Mesothelial cell of epicardium (in vitro differentiated cells): ENCODE measurements around the gene SKAP1. TPM values are rescaled to one million over a fixed set of nuclear protein-coding genes. Genes with fewer than 3 reads are reported as not detected.
A peak's percentile ranks its signal among the peaks of the same experiment; 100 is the strongest.

Experiments used
- DNase-seq, 2 experiments: peaks; one replicate each; pipeline ENCODE4 v3.0.0; 2021; ENCODE audit warnings: low spot score in 2 of 2; ENCODE audit not compliant: unreplicated experiment in 2 of 2
- H3K27ac Mint-ChIP-seq: 2 replicates; pipeline ENCODE4 v1.8.0; 2021; ENCODE audit warnings: mixed read lengths
- H3K27me3 Mint-ChIP-seq: 2 replicates; pipeline ENCODE4 v1.8.0; 2021; ENCODE audit warnings: low read depth, mixed read lengths
- H3K36me3 Mint-ChIP-seq: 2 replicates; pipeline ENCODE4 v1.8.0; 2021; ENCODE audit warnings: mixed read lengths
- H3K4me1 Mint-ChIP-seq: 2 replicates; pipeline ENCODE4 v1.8.0; 2021; ENCODE audit warnings: mixed read lengths
- H3K4me3 Mint-ChIP-seq: 2 replicates; pipeline ENCODE4 v1.8.0; 2021; ENCODE audit warnings: mild to moderate bottlenecking, moderate library complexity, mixed read lengths
- H3K9me3 Mint-ChIP-seq: 2 replicates; pipeline ENCODE4 v1.8.0; 2021; ENCODE audit warnings: mixed read lengths
- CTCF ChIP-seq: fragments of 200-600 bp; sonication (generic); IDR thresholded peaks from one replicate; pipeline ENCODE4 v1.5.0; 2021; ENCODE audit warnings: antibody characterized with exemption; ENCODE audit not compliant: unreplicated experiment
- total RNA-seq: library from RNA; stranded (reverse); gene quantifications from 3 replicates; pipeline ENCODE4 v1.2.1, GENCODE V29; 2021

The SKAP1 gene
- total RNA-seq, 1 donor from 2014 or later = 3.4 TPM

GRCh38 chr17:48241131-48241591, 188.9 kb downstream of the SKAP1 start:
- Mint-ChIP-seq H3K4me3 (no peak overlapping the region), H3K9me3 (no peaks in the 10 kb centered on the region), H3K27me3 (no peaks in the 10 kb centered on the region), H3K27ac (peak overlapping the region; percentile 97), H3K4me1 (peaks cover 74% of the 10 kb centered on the region), H3K36me3 (no peaks in the 10 kb centered on the region)
- TF ChIP-seq CTCF = no peak
- DNase-seq = no peak

- TF ChIP-seq CTCF = no peak
- Mint-ChIP-seq H3K36me3 (no peaks in the 10 kb centered on the region), H3K4me1 (peaks cover 73% of the 10 kb centered on the region), H3K9me3 (no peaks in the 10 kb centered on the region), H3K4me3 (no peak overlapping the region), H3K27ac (peak overlapping the region; percentile 97), H3K27me3 (no peaks in the 10 kb centered on the region)
- no peak for DNase-seq
Measured at GRCh38 chr17:48240562-48241130, 189.4 kb downstream of the SKAP1 start.

- peaks cover 72% of the 10 kb centered on the region for H3K4me1 Mint-ChIP-seq
- no peak overlapping the region for H3K4me3 Mint-ChIP-seq
- H3K9me3 Mint-ChIP-seq = no peaks in the 10 kb centered on the region
- no peaks in the 10 kb centered on the region for H3K36me3 Mint-ChIP-seq
- TF ChIP-seq CTCF = no peak
- peak overlapping the region; percentile 95 for H3K27ac Mint-ChIP-seq
- no peak for DNase-seq
- H3K27me3 Mint-ChIP-seq = no peaks in the 10 kb centered on the region
Measured at GRCh38 chr17:48240122-48240521, 189.9 kb downstream of the SKAP1 start.

GRCh38 chr17:48239603-48239995, 190.4 kb downstream of the SKAP1 start:
- Mint-ChIP-seq H3K27ac (peak overlapping the region; percentile 95), H3K9me3 (no peaks in the 10 kb centered on the region), H3K4me1 (peaks cover 67% of the 10 kb centered on the region), H3K27me3 (no peaks in the 10 kb centered on the region), H3K36me3 (no peaks in the 10 kb centered on the region), H3K4me3 (no peak overlapping the region)
- no peak for DNase-seq
- TF ChIP-seq CTCF = no peak

- no peak for TF ChIP-seq CTCF
- H3K9me3 Mint-ChIP-seq = no peaks in the 10 kb centered on the region
- H3K4me3 Mint-ChIP-seq = no peak overlapping the region
- no peak for DNase-seq
- no peaks in the 10 kb centered on the region for H3K27me3 Mint-ChIP-seq
- no peaks in the 10 kb centered on the region for H3K36me3 Mint-ChIP-seq
- H3K27ac Mint-ChIP-seq = no peak overlapping the region
- H3K4me1 Mint-ChIP-seq = peaks cover 62% of the 10 kb centered on the region
Measured at GRCh38 chr17:48238933-48239602, 190.9 kb downstream of the SKAP1 start.
